Measurements from ENCODE around the gene LZTR1.
A peak's percentile ranks its signal among the peaks of the same experiment; 100 is the strongest.

The LZTR1 gene

DNA sequence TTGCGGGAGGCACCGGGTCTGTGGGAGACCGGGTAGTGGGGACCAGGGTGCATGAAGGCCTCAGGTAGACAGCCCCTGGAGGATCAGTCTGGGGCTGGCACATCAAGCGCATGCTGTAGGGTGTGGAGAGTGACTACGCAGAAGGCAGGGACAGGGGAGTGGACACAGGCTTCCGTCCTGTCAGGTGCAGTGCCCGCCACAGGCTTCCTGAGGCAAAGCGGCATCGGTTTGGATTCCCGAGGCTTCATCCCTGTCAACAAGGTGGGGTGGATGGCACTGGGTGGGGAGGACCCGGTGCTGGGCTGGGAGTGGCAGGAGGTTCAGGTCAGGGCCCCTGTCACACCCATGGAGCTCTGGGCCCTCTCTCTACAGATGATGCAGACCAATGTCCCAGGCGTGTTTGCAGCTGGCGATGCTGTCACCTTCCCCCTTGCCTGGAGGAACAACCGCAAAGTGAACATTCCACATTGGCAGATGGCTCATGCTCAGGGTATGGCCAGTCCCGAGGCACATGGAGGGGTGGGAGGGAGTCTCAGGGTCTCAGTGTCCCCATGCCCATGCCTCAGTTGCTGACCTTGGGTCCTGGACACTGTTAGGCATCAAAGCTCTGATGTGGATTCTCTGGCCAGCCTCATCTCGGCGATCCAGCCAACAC, 4.5 kb upstream of the LZTR1 start:
- Mint-ChIP-seq H3K4me1 (ENCODE audit: low read depth) (peaks cover 17% of the 10 kb centered on the region), H3K4me3 (no peak overlapping the region), H3K9me3 (peaks cover 8% of the 10 kb centered on the region), H3K27ac (no peak overlapping the region), H3K36me3 (ENCODE audit: low read depth) (no peaks in the 10 kb centered on the region), H3K27me3 (ENCODE audit: low read depth) (no peaks in the 10 kb centered on the region)
- DNase-seq (ENCODE audit: low spot score), result no peak

DNA sequence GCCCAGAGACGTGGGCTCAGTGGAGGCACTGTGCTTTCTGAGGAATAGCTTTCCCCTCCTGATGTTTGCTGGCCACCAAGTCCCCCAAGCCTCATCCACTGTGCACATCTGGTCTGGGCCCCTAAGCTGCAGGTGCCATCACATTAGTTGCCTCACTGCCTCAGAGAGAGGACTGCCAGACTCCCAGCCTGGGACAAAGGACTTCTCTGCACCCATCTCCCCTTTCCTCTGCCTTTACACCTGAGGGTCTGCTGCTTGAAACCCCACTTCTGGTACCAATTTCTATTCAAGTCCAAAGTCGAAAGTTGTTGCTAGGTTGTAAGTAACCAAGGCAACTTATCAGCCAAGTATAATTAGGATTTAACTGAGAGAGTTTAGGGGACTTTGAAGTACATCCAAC, 3.7 kb upstream of the LZTR1 start:
- Mint-ChIP-seq H3K36me3 (ENCODE audit: low read depth) (no peaks in the 10 kb centered on the region), H3K27me3 (ENCODE audit: low read depth) (no peaks in the 10 kb centered on the region), H3K9me3 (peaks cover 8% of the 10 kb centered on the region), H3K27ac (no peak overlapping the region), H3K4me1 (ENCODE audit: low read depth) (peaks cover 22% of the 10 kb centered on the region), H3K4me3 (no peak overlapping the region)
- no peak for DNase-seq (ENCODE audit: low spot score)

- Mint-ChIP-seq H3K27ac (peak overlapping the region; percentile 70), H3K36me3 (ENCODE audit: low read depth) (peaks cover 5% of the 10 kb centered on the region), H3K4me1 (ENCODE audit: low read depth) (peaks cover 27% of the 10 kb centered on the region)
Observed at GRCh38 chr22:20979243-20979809, 2.8 kb upstream of the LZTR1 start.

GRCh38 chr22:20979940-20980453, 2.1 kb upstream of the LZTR1 start:
- no peak overlapping the region for H3K4me3 Mint-ChIP-seq
- DNase-seq (ENCODE audit: low spot score), result no peak
- H3K27ac Mint-ChIP-seq, result peak overlapping the region; percentile 22
- H3K36me3 Mint-ChIP-seq (ENCODE audit: low read depth), result peaks cover 5% of the 10 kb centered on the region
- H3K9me3 Mint-ChIP-seq, result peaks cover 8% of the 10 kb centered on the region
- no peaks in the 10 kb centered on the region for H3K27me3 Mint-ChIP-seq (ENCODE audit: low read depth)
- H3K4me1 Mint-ChIP-seq (ENCODE audit: low read depth), result peaks cover 27% of the 10 kb centered on the region

More at GRCh38 chr22:20979243-20979809, 2.8 kb upstream of the LZTR1 start:
- peak; percentile 51 for DNase-seq (ENCODE audit: low spot score)
- peak overlapping the region; percentile 72 for H3K4me3 Mint-ChIP-seq
- H3K9me3 Mint-ChIP-seq, result peaks cover 8% of the 10 kb centered on the region
- H3K27me3 Mint-ChIP-seq (ENCODE audit: low read depth), result no peaks in the 10 kb centered on the region

DNA sequence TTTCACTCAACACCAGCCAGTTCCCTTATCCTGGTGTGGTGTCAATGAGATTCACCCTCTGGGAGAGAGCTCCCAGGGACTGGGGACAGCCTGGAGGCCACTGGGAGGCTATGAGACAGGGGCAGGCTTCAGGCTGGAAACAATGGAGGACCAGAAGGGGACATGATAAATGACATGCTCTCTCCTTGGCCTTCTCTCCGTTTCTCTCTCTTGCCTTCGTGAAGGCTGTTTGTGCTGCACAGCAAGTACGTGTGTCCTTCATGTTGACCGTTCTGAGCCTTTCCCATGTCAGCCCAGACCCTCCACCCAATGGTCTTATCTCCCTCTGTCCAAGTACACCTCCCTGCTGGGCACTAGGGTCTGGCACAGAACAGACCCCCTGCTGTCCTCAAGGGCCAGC, 1.6 kb upstream of the LZTR1 start:
- Mint-ChIP-seq H3K27me3 (ENCODE audit: low read depth) (no peaks in the 10 kb centered on the region), H3K9me3 (peaks cover 8% of the 10 kb centered on the region), H3K4me3 (peak overlapping the region; percentile 18), H3K4me1 (ENCODE audit: low read depth) (peaks cover 27% of the 10 kb centered on the region), H3K27ac (no peak overlapping the region), H3K36me3 (ENCODE audit: low read depth) (peaks cover 5% of the 10 kb centered on the region)
- no peak for DNase-seq (ENCODE audit: low spot score)

DNA sequence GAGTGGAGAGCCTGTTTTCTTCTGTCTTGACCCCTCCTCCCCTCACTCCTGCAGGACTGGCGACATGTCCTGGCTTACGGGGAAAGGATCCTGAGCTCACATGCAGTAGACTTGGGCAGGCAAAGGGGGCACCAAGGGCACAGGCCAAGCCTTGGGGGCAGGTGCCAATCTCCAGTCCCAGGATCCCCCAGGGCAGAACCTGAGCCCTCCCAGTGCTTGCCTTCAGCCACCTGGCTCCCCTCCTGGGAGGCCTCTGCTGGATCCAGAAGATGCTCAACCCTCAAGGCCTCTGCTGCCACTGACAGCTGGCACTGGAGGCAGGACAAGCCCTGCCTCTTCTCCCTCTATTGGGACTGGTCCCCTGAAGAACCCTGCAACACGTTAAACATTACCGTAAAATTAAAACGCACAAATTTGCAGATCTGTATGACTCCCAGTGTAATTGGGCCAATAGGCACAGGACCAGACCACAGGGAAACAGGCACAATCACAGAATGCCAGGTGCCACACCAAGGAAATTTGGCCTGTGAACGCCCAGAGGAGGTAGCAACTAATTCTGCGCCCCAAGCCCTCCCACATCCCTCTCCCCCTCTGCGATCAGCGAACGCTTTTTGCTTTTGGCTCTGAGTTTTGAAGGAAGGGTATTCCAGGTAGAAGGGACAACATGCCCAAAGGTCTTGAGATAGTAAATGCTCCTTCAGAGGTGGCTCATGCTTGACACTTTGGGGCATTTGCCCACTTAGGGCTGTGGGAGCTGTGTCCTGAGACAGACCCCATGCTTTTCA, 967 bp upstream of the LZTR1 start:
- H3K4me3 Mint-ChIP-seq, result peak overlapping the region; percentile 91

DNA sequence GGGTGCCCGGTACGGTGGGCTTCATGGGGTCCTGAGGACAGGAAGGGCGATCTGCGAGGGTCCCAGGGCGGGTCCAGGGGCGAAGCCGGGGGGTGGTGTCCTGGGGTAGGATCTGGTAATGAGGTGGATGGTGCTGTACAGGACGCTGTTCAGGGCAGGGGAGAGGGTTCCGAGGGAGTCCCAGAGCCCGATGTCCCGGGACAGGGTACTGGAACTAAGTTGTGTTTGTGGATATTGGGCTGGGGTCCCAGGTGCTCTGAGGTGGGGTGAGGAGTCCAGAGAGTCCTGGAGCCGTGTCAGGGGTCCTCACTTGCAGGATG, 426 bp downstream of the LZTR1 start:
- Mint-ChIP-seq H3K4me3 (peak overlapping the region; percentile 91), H3K4me1 (ENCODE audit: low read depth) (peaks cover 27% of the 10 kb centered on the region), H3K27me3 (ENCODE audit: low read depth) (no peaks in the 10 kb centered on the region), H3K36me3 (ENCODE audit: low read depth) (peaks cover 13% of the 10 kb centered on the region), H3K9me3 (peaks cover 8% of the 10 kb centered on the region), H3K27ac (peak overlapping the region; percentile 89)
- DNase-seq (ENCODE audit: low spot score), result no peak

More for the DNA sequence above, 967 bp upstream of the LZTR1 start:
- Mint-ChIP-seq H3K36me3 (ENCODE audit: low read depth) (peaks cover 8% of the 10 kb centered on the region), H3K9me3 (peaks cover 8% of the 10 kb centered on the region), H3K27ac (peak overlapping the region; percentile 85), H3K27me3 (ENCODE audit: low read depth) (no peaks in the 10 kb centered on the region), H3K4me1 (ENCODE audit: low read depth) (peaks cover 27% of the 10 kb centered on the region)
- no peak for DNase-seq (ENCODE audit: low spot score)

- DNase-seq (ENCODE audit: low spot score), result no peak
- Mint-ChIP-seq H3K4me1 (ENCODE audit: low read depth) (peaks cover 27% of the 10 kb centered on the region), H3K27ac (peak overlapping the region; percentile 89), H3K4me3 (peak overlapping the region; percentile 91), H3K9me3 (peaks cover 8% of the 10 kb centered on the region), H3K36me3 (ENCODE audit: low read depth) (peaks cover 16% of the 10 kb centered on the region), H3K27me3 (ENCODE audit: low read depth) (no peaks in the 10 kb centered on the region)
Observed at GRCh38 chr22:20983081-20983771, 1.1 kb downstream of the LZTR1 start.

GRCh38 chr22:20985720-20986119, 3.6 kb downstream of the LZTR1 start:
- no peak for DNase-seq (ENCODE audit: low spot score)
- H3K4me1 Mint-ChIP-seq (ENCODE audit: low read depth), result peaks cover 20% of the 10 kb centered on the region
- H3K27me3 Mint-ChIP-seq (ENCODE audit: low read depth), result no peaks in the 10 kb centered on the region
- H3K9me3 Mint-ChIP-seq, result no peaks in the 10 kb centered on the region
- peaks cover 18% of the 10 kb centered on the region for H3K36me3 Mint-ChIP-seq (ENCODE audit: low read depth)
- H3K27ac Mint-ChIP-seq, result no peak overlapping the region
- H3K4me3 Mint-ChIP-seq, result no peak overlapping the region

GRCh38 chr22:20986365-20986764, 4.3 kb downstream of the LZTR1 start:
- Mint-ChIP-seq H3K27ac (no peak overlapping the region), H3K9me3 (no peaks in the 10 kb centered on the region), H3K4me1 (ENCODE audit: low read depth) (peaks cover 16% of the 10 kb centered on the region), H3K36me3 (ENCODE audit: low read depth) (peaks cover 18% of the 10 kb centered on the region), H3K4me3 (no peak overlapping the region), H3K27me3 (ENCODE audit: low read depth) (no peaks in the 10 kb centered on the region)
- no peak for DNase-seq (ENCODE audit: low spot score)

GRCh38 chr22:20987375-20987774, 5.3 kb downstream of the LZTR1 start:
- DNase-seq (ENCODE audit: low spot score), result no peak
- Mint-ChIP-seq H3K27me3 (ENCODE audit: low read depth) (no peaks in the 10 kb centered on the region), H3K27ac (no peak overlapping the region), H3K4me3 (no peak overlapping the region), H3K9me3 (no peaks in the 10 kb centered on the region), H3K36me3 (ENCODE audit: low read depth) (peaks cover 18% of the 10 kb centered on the region), H3K4me1 (ENCODE audit: low read depth) (peaks cover 14% of the 10 kb centered on the region)

- H3K27me3 Mint-ChIP-seq (ENCODE audit: low read depth), result no peaks in the 10 kb centered on the region
- no peaks in the 10 kb centered on the region for H3K9me3 Mint-ChIP-seq
- DNase-seq (ENCODE audit: low spot score), result no peak
- H3K4me3 Mint-ChIP-seq, result no peak overlapping the region
- peaks cover 20% of the 10 kb centered on the region for H3K36me3 Mint-ChIP-seq (ENCODE audit: low read depth)
- no peak overlapping the region for H3K27ac Mint-ChIP-seq
- peaks cover 5% of the 10 kb centered on the region for H3K4me1 Mint-ChIP-seq (ENCODE audit: low read depth)
Observed at GRCh38 chr22:20988573-20989322, 6.7 kb downstream of the LZTR1 start.

- Mint-ChIP-seq H3K4me3 (no peak overlapping the region), H3K36me3 (ENCODE audit: low read depth) (peaks cover 16% of the 10 kb centered on the region), H3K27ac (no peak overlapping the region), H3K9me3 (no peaks in the 10 kb centered on the region), H3K27me3 (ENCODE audit: low read depth) (no peaks in the 10 kb centered on the region), H3K4me1 (ENCODE audit: low read depth) (peaks cover 2% of the 10 kb centered on the region)
- DNase-seq (ENCODE audit: low spot score), result no peak
Observed at GRCh38 chr22:20989323-20990138, 7.4 kb downstream of the LZTR1 start.
